ENCODE data around the gene SOX2.

The SOX2 gene

GRCh38 chr3:181704421-181705085 is 7.2 kb upstream of the SOX2 start:
- DNase-seq (ENCODE audit: low read depth) = no peak

- DNase-seq (ENCODE audit: low read depth) = no peak
These were observed 6.6 kb upstream of the SOX2 start for GRCh38 chr3:181705086-181705480.

GRCh38 chr3:181707980-181708379 is 3.7 kb upstream of the SOX2 start:
- no peak for DNase-seq (ENCODE audit: low read depth)

GRCh38 chr3:181709537-181710279 is 2.0 kb upstream of the SOX2 start:
- DNase-seq (ENCODE audit: low read depth) = no peak

DNA sequence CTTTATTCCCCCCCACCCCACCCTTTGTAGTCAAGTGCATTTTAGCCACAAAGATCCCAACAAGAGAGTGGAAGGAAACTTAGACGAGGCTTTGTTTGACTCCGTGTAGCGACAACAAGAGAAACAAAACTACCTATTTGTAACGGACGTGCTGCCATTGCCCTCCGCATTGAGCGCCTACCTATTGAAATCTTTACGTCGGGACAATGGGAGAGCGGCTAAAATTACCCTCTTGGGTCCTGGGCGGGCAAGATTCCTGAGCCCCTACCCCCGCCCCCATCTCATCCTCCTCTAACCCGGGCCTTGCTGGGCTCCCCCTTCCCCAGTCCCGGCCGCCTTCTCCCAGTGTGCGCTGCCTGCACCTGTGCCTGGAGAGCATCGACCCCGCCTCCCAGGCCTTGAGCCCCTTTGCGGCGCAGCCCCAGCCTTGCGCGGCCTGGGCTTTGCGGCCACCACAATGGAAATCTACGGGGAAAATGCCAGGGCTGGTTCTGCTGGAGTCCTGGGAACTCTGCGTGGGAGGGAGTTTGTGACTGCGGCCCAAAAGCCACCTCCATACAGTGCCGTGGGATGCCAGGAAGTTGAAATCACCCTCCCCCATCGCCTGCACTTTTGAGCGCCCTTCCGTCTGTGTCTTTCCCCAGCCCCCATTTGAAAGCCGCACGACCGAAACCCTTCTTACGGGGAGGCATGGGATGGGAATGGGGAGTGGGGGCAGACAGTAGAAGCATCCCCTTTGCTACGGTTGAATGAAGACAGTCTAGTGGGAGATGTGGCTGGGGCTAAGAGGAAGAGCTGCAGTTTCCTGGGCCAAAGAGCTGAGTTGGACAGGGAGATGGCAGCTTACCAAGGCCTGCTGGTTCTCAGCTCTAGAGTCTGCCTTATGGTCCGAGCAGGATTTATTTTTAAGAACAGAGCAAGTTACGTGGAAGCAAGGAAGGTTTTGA is 1.1 kb upstream of the SOX2 start:
- no peak for DNase-seq (ENCODE audit: low read depth)

GRCh38 chr3:181712226-181712552 is 464 bp downstream of the SOX2 start:
- no peak for DNase-seq (ENCODE audit: low read depth)

DNA sequence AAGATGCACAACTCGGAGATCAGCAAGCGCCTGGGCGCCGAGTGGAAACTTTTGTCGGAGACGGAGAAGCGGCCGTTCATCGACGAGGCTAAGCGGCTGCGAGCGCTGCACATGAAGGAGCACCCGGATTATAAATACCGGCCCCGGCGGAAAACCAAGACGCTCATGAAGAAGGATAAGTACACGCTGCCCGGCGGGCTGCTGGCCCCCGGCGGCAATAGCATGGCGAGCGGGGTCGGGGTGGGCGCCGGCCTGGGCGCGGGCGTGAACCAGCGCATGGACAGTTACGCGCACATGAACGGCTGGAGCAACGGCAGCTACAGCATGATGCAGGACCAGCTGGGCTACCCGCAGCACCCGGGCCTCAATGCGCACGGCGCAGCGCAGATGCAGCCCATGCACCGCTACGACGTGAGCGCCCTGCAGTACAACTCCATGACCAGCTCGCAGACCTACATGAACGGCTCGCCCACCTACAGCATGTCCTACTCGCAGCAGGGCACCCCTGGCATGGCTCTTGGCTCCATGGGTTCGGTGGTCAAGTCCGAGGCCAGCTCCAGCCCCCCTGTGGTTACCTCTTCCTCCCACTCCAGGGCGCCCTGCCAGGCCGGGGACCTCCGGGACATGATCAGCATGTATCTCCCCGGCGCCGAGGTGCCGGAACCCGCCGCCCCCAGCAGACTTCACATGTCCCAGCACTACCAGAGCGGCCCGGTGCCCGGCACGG is 991 bp downstream of the SOX2 start:
- DNase-seq (ENCODE audit: low read depth) = no peak

DNA sequence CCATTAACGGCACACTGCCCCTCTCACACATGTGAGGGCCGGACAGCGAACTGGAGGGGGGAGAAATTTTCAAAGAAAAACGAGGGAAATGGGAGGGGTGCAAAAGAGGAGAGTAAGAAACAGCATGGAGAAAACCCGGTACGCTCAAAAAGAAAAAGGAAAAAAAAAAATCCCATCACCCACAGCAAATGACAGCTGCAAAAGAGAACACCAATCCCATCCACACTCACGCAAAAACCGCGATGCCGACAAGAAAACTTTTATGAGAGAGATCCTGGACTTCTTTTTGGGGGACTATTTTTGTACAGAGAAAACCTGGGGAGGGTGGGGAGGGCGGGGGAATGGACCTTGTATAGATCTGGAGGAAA is 1.5 kb downstream of the SOX2 start:
- no peak for DNase-seq (ENCODE audit: low read depth)

DNA sequence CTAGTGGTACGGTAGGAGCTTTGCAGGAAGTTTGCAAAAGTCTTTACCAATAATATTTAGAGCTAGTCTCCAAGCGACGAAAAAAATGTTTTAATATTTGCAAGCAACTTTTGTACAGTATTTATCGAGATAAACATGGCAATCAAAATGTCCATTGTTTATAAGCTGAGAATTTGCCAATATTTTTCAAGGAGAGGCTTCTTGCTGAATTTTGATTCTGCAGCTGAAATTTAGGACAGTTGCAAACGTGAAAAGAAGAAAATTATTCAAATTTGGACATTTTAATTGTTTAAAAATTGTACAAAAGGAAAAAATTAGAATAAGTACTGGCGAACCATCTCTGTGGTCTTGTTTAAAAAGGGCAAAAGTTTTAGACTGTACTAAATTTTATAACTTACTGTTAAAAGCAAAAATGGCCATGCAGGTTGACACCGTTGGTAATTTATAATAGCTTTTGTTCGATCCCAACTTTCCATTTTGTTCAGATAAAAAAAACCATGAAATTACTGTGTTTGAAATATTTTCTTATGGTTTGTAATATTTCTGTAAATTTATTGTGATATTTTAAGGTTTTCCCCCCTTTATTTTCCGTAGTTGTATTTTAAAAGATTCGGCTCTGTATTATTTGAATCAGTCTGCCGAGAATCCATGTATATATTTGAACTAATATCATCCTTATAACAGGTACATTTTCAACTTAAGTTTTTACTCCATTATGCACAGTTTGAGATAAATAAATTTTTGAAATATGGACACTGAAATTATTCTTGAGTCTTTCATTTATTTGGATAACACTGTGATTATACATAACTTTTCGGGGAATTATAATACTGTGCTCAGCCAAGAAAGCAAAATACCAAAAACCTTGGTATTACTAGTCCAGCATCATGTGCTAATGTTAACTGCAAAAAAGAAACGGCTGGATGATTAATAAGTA is 2.2 kb downstream of the SOX2 start:
- DNase-seq (ENCODE audit: low read depth) = no peak

DNA sequence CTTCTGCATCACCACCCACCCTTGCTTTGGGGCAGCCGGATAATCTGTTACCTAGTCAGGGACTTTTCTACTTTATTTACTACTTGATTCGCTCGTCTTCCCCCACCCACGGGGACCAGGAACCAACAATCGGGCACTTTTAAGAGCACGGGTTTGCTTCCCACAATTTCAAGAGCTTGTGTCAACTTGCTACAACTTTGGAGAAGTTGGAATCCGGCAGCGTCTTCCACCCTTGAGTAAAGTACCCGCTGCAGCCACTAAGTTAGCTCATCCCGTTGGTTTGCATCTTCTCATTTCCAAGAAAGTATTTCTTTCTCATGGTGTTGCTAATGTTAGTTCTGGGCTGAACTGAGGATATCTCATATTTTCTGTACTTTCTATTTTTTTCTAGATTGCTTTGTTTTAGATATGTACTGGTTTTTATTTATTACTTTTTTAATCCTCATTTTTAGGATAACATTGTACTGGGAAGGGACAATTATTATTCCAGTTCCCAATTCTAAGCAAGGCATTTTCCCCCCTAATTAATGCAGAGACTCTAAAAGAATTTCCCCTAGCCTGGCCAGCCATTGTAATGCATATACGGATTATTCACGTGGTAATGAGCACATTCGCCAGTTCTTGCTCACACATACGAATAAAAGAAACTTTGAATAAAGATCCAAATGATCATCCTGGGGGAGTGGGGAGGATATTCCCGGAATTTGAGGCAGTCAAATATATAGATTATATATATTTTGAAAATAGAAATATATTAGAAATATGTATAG is 4.0 kb downstream of the SOX2 start:
- no peak for DNase-seq (ENCODE audit: low read depth)

DNA sequence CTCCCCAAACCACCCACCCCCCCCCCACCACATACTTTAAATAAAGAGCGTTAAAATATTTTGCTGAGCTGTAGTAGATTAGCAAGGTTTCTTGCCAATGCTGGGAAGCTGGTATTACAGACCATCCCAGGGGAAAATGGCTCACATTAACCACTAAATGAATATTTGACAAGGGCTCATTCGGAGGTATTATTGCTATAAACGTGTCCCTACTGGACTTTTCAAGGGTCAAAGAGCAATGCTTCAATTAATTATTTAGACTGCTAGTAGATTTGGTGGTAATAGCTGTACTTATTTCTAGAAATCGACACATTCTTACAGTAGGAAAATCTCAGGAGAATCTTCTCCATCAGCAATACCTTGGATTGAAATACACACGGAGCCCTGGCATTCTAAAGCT is 5.2 kb downstream of the SOX2 start:
- no peak for DNase-seq (ENCODE audit: low read depth)

GRCh38 chr3:181717549-181718171 is 5.9 kb downstream of the SOX2 start:
- no peak for DNase-seq (ENCODE audit: low read depth)

DNA sequence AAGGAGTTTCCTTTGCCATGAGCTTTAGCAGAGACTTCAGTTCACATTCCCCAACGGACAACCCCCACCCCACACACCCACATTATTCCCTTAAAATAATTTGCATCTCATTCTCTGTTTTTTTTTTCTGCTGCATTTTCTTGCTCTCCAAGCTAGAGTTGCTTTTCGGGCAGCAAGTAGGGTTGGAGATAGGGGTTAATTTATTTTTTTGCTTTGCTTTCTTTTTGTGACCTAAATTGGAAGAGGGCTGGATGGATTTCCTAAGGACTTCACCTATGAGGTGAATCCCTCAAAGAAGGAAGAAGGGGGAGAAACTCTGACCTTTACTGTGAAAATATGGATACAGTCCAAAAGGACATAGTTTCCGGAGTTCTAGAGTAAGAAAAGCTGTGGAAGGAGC is 6.6 kb downstream of the SOX2 start:
- no peak for DNase-seq (ENCODE audit: low read depth)

- no peak for DNase-seq (ENCODE audit: low read depth)
These were observed 7.5 kb downstream of the SOX2 start for GRCh38 chr3:181718987-181719911.

GRCh38 chr3:181719991-181720680 is 8.4 kb downstream of the SOX2 start:
- no peak for DNase-seq (ENCODE audit: low read depth)

GRCh38 chr3:181721046-181721875 is 9.5 kb downstream of the SOX2 start:
- no peak for DNase-seq (ENCODE audit: low read depth)

DNA sequence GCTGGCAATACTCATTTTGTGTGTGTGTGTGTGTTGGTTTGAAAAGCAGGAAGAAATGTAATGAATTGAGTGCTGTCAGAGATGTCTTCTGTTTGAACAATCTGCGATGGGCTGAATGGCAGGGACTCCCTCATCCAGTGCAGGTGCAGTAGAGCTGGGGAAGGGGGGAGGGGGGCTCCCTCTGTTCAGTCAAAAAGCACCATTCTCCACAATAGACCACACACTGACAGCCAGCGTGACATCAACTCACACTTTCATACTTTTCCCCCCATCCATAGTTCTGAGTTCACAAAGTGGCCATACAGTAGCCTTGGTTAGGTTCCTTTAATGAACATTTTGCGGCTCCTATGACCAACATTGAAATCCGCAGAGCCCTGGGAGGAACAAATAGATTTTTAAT is 10.4 kb downstream of the SOX2 start:
- no peak for DNase-seq (ENCODE audit: low read depth)
